ENCODE data around the gene CPHXL2. TPM values are rescaled to one million over a fixed set of nuclear protein-coding genes. Genes with fewer than 3 reads are reported as not detected.

Gene CPHXL2
- not detected for total RNA-seq
- long read RNA-seq: 0 reads

DNA sequence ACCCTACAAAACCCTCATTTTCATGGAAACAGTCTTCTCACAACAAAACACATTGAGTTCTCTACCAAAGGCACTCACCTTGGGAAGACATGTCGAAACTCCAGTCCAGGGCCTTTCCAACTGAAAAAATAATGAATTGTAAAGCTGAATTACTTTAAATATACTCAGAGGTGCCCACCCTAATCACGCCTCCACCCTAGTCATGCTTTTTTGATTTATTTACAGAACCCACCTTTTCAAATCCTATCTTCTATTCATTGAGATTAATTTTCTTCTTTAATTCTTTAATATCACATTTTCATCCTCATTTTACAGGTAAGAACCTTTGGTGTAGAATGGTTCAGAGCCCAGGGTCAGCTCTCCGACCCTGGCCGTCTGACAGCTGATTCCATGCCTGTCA lies at the start of gene CPHXL2:
Gene CPHXL2 (minus strand): TSS at position 101 of the 400 bp plus-strand sequence. CDS start 10 bp downstream, at position 91.
- Histone ChIP-seq H3K27me3 (no peaks in the 10 kb centered on the region), H3K36me3 (no peaks in the 10 kb centered on the region), H3K4me3 (no peak within 1 kb of the TSS), H3K9me3 (no peaks in the 10 kb centered on the region), H3K4me1 (no peaks in the 10 kb centered on the region), H3K27ac (no peak within 1 kb of the TSS)
- DNase-seq (no peak), ATAC-seq (no peak)
- intact Hi-C loops (cut with DNase I): no loop called here
- TF ChIP-seq, protein P1, sequence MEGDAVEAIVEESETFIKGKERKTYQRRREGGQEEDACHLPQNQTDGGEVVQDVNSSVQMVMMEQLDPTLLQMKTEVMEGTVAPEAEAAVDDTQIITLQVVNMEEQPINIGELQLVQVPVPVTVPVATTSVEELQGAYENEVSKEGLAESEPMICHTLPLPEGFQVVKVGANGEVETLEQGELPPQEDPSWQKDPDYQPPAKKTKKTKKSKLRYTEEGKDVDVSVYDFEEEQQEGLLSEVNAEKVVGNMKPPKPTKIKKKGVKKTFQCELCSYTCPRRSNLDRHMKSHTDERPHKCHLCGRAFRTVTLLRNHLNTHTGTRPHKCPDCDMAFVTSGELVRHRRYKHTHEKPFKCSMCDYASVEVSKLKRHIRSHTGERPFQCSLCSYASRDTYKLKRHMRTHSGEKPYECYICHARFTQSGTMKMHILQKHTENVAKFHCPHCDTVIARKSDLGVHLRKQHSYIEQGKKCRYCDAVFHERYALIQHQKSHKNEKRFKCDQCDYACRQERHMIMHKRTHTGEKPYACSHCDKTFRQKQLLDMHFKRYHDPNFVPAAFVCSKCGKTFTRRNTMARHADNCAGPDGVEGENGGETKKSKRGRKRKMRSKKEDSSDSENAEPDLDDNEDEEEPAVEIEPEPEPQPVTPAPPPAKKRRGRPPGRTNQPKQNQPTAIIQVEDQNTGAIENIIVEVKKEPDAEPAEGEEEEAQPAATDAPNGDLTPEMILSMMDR (IDR thresholded peaks at IDR 0.05): no peak

DNA sequence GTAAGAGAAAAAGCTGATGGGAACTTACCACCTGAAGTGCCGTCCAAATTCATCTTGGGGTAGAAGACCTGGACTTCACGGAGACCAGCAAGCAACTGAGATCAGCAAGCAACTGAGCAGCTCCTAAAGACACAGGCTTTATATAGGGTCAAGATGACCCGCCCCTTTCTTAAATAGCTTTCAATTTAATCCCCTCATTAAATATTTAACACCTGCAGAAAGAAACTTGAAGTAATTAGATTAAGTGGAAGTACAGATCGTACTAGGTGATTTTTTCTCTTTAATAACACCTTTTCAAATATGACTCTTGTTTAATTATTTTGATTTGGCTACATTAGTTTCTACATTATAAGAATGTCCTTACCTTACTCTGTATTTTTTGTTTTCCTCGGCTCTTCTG lies 49.6 kb upstream of the CPHXL2 start, which contains the start of gene CPHXL:
Gene CPHXL (minus strand): TSS at position 101 of the 400 bp plus-strand sequence. CDS start 48 bp downstream, at position 53.
- no peak within 1 kb of the TSS for H3K4me3 ChIP-seq
- no peak within 1 kb of the TSS for H3K27ac ChIP-seq
- intact Hi-C loops (cut with DNase I): no loop called here
- no peak for ATAC-seq
- TF ChIP-seq, protein P1 (IDR thresholded peaks at IDR 0.05): no peak
- DNase-seq: no peak
- no peaks in the 10 kb centered on the region for H3K4me1 ChIP-seq
- no peaks in the 10 kb centered on the region for H3K36me3 ChIP-seq
- no peaks in the 10 kb centered on the region for H3K9me3 ChIP-seq
- H3K27me3 ChIP-seq: no peaks in the 10 kb centered on the region

DNA sequence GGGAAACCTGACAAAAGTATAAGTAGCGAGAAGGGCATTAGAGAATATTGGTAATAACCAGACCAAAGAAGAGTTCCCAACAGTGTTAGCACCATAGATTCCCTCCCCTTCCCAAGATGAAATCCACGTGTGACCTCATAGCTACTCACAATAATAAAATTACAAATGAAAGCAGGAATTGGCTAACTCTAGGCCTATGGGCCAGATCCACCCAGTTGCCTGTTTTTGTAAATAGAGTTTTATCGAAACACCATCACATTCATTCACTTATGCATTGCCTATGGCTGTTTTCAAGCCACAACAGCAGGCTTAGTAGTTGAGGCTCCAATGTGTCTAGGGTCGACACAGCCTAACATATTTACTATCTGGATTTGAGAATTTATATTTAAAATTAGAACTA lies 41.6 kb upstream of the CPHXL2 start:
- Histone ChIP-seq H3K9me3 (no peaks in the 10 kb centered on the region), H3K27ac (no peak overlapping the region), H3K4me3 (no peak overlapping the region), H3K36me3 (no peaks in the 10 kb centered on the region), H3K27me3 (no peaks in the 10 kb centered on the region), H3K4me1 (no peaks in the 10 kb centered on the region)
- TF ChIP-seq, protein P1 (IDR thresholded peaks at IDR 0.05): no peak
- DNase-seq (no peak), ATAC-seq (no peak)
- intact Hi-C loops (cut with DNase I): no loop called here

DNA sequence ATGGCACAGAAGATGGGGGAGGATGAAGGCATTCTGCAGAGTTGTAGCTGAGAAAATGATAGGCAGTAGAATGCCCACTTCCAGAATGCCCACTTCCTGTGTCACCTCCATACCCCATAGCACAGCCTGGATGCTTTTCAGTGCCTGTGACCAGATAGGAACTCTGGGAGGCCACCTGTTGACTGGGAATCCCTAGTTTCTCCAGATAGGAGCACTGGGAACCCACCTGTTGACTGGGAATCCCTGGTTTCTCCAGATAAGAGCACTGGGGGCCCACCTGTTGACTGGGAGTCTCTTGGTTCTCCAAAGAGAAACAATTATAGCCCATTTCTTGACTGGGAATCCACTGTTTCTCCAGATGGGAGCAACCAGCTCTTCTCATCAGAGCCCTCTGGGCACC lies 37.9 kb upstream of the CPHXL2 start:
- intact Hi-C loops (cut with DNase I): no loop called here
- H3K36me3 ChIP-seq: no peaks in the 10 kb centered on the region
- no peaks in the 10 kb centered on the region for H3K4me1 ChIP-seq
- no peaks in the 10 kb centered on the region for H3K27me3 ChIP-seq
- DNase-seq (no peak), ATAC-seq (no peak)
- H3K4me3 ChIP-seq: no peak overlapping the region
- peaks cover 8% of the 10 kb centered on the region for H3K9me3 ChIP-seq
- TF ChIP-seq, protein P1 (IDR thresholded peaks at IDR 0.05): no peak
- H3K27ac ChIP-seq: no peak overlapping the region

DNA sequence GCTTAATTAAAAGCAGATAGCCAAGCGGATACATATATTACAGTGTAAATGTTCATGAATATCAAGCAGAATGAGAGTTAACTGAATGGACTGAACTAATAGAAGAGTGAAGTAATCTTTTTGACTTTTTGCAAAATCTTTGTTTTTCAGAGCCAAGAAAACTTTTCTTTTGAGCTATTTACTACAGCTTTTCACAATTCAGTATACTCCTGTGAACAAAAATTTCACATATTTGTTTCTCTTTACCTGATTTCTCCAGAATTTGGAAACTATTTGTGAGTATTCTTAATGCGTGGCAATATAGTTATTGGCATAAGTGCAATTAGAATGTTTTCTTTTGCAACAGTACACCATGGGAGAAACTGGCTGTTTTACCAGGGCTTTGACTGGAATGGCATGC lies 33.5 kb upstream of the CPHXL2 start:
- intact Hi-C loops (cut with DNase I): no loop called here
- Histone ChIP-seq H3K27me3 (no peaks in the 10 kb centered on the region), H3K36me3 (no peaks in the 10 kb centered on the region), H3K4me3 (no peak overlapping the region), H3K9me3 (peaks cover 8% of the 10 kb centered on the region), H3K4me1 (no peaks in the 10 kb centered on the region), H3K27ac (no peak overlapping the region)
- TF ChIP-seq, protein P1 (IDR thresholded peaks at IDR 0.05): no peak
- ATAC-seq (no peak), DNase-seq (no peak)

DNA sequence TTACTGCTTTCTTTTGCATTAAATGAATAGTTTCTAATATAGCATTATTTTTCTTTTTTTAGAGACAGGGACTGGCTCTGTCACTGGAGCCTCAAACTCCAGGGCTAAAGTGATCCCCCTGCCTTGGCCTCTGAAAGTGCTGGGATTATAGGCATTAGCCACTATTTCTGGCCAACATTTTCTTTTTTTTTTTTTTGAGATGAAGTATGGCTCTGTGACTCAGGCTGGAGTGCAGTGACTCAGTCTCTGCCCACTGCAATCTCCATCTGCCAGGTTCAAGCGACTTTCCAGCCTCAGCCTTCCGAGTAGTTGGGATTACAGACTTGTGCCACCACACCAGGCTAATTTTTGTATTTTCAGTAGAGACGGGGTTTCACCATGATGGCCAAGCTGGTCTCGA lies 26.5 kb upstream of the CPHXL2 start:
- DNase-seq (no peak), ATAC-seq (no peak)
- H3K27ac ChIP-seq: no peak overlapping the region
- no peaks in the 10 kb centered on the region for H3K4me1 ChIP-seq
- TF ChIP-seq, protein P1 (IDR thresholded peaks at IDR 0.05): no peak
- H3K4me3 ChIP-seq: no peak overlapping the region
- intact Hi-C loops (cut with DNase I): no loop called here
- H3K27me3 ChIP-seq: no peaks in the 10 kb centered on the region
- no peaks in the 10 kb centered on the region for H3K36me3 ChIP-seq
- no peaks in the 10 kb centered on the region for H3K9me3 ChIP-seq

Measured in upper lobe of right lung (tissue), 1 donor.